OCI-LY1 (cell line): ENCODE results near the gene FBXO41.
A peak's percentile ranks its signal among the peaks of the same experiment; 100 is the strongest.

Source experiments
- EZH2 ChIP-seq: fragments of 200-600 bp; sonication (generic), shearing (Covaris generic); IDR thresholded peaks from 2 replicates; pipeline ENCODE4 v1.8.0; 2017; ENCODE audit warnings: borderline replicate concordance, mixed run types, mild to moderate bottlenecking, antibody characterized with exemption, low read length, moderate library complexity, mixed read lengths
- TF ChIP-seq, protein P1 (sequence below): fragments of 200-600 bp; sonication (generic), shearing (Covaris generic); IDR thresholded peaks from 2 replicates; pipeline ENCODE4 v1.5.1; 2017; ENCODE audit warnings: mild to moderate bottlenecking, antibody characterized with exemption, low read length, moderate library complexity, mixed read lengths

GRCh38 chr2:73212448-73213176 lies 71.7 kb downstream of the FBXO41 start:
- TF ChIP-seq EZH2, result no peak
- TF ChIP-seq, protein P1, sequence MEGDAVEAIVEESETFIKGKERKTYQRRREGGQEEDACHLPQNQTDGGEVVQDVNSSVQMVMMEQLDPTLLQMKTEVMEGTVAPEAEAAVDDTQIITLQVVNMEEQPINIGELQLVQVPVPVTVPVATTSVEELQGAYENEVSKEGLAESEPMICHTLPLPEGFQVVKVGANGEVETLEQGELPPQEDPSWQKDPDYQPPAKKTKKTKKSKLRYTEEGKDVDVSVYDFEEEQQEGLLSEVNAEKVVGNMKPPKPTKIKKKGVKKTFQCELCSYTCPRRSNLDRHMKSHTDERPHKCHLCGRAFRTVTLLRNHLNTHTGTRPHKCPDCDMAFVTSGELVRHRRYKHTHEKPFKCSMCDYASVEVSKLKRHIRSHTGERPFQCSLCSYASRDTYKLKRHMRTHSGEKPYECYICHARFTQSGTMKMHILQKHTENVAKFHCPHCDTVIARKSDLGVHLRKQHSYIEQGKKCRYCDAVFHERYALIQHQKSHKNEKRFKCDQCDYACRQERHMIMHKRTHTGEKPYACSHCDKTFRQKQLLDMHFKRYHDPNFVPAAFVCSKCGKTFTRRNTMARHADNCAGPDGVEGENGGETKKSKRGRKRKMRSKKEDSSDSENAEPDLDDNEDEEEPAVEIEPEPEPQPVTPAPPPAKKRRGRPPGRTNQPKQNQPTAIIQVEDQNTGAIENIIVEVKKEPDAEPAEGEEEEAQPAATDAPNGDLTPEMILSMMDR, result peak; percentile 90
